HUDEP-2 (cell line): Measurements from ENCODE around the gene SPDEF.
A peak's percentile ranks its signal among the peaks of the same experiment; 100 is the strongest.

Experiments
- DNase-seq, 76 experiments: peaks; one replicate each; lab custom pipeline; 2025; ENCODE audit not compliant: unreplicated experiment in 76 of 76; lab: John Stamatoyannopoulos, UW

The SPDEF gene

DNA sequence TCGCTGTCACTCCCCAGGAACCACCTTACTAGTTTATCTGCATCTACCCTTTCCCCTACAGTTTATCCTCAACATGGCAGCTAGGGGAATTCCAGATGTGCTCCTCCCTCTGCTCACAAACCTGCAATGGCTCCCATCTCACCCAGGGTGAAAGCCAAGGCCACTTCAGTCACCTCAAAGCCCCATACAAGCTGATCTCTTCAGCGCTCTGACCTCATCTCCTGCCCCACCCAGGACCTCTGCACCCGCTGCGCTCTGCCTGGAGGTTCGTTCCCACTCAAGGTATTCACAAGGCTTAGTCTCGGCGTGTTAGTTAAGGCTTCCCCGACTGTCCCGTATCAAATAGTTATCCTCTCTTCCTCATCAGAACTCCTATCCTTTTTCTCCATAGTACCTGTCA, 28.6 kb upstream of the SPDEF start:
- no peak for DNase-seq

- DNase-seq: no peak
Measured at GRCh38 chr6:34583861-34584604, 27.9 kb upstream of the SPDEF start.

GRCh38 chr6:34583461-34583860, 27.3 kb upstream of the SPDEF start:
- DNase-seq: peak in 1 of 76 experiments; percentile 12

DNA sequence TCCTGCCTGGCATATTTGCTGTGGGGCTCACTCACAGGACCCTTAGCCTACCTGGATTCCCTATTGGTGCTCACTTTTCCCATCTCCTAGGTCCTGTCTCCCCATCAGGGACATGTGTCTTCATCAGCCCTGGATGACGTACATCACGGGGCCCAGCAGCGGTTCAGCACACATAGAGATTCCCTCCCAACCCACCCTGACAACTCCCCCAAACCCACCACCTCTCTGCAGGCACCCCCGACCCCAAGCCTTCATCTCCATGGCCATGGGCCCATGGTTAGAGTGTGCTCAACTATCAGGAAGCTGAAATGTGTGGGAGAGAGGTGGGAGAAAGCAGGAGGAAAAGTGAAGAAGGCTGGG, 25.4 kb upstream of the SPDEF start:
- no peak for DNase-seq

DNA sequence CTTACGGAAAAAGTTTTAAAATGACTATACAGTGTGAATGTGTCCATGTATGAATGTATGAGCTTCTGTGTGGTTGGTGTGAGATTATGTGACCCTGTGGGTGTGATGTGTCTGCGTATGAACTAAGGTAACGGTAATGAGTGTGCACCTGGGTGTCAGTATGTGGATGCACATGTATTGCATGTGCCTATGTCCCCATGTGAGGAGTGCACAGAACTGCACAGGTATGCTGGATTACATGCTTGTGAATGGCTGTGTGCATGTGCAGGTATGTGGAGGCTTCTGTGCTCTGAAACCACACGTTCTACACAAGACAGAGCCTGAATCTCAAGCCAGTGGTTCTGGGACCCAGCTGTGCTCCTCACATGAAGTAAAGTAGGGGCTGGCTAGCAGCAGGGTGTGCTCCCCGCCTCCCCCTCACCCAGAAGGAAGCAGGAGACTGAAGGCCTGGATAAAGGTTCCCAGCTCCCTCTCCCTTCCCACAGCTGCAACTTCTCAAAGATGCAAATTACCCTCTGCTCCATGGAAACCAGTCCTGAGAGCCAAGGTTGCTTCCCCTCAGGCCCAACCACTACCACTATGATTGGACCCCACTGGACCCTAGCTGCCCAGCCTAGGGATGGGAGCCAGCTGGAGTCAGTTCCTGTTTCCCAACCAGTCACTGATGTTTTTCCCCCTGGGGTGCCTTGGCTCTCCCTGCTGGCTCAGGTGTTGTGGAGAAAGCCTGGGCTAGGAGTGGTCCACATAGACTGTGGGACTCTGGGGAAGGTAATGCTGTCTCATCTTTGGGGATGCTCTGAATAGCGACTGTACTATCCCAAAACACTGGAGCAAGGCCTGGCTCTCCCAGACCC, 24.8 kb upstream of the SPDEF start:
- DNase-seq: no peak

DNA sequence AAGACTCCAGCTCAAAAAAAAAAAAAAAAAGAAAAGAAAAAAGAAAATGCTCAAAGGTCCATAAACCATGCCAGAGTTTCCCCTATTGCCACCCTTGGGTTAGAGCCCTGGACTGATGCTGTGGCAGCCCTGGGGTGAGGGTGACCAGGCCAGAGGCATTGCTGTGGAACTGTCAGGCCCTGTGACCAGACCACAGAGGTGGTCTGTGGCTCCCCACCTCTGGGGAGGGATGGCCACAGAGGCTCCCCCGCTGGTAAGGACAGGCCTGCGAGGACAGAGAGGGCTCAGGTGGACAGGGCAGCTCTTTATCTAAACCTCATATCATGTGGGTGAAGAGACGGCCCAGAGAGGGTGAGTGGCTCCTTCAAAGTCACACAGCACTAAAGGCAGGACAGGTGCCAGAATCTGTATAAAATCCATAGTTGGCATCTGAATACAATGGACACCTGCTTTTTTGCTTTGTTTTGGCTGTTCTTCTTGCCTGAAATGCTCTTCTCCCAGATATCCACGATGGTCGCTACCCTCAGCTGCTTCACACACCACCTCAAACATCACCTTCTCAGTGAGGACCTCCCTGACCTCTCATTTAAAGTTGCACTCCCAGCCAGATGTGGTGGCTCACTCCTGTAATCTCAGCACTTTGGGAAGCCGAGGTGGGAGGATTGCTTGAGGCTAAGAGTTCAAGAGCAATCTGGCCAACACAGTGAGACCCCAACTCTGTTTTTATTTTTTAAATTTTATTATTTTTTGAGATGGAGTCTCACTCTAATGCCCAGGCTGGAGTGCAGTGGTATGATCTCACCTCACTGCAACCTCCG, 22.5 kb upstream of the SPDEF start:
- DNase-seq: no peak

- no peak for DNase-seq
Measured at GRCh38 chr6:34576286-34576955, 20.3 kb upstream of the SPDEF start.

DNA sequence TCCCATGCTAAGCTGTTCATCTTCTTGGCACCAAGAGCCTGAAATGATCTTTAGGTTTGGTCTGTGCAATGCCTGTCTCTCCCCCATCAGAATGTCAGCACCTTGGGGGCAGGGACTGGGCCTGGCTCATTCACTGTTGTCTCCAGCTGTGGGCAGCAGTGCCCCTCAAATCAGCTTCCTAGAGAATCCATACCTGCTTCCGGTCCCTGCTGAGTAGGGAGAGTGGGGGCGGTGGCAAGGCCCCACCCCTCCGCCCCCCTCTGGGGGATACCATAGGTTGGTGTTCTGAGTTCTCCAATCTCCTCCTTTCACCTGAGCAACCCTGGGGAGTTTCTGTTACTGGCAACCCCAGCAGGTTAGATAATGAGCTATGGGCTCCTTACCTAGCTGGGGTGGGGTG, 19.2 kb upstream of the SPDEF start:
- no peak for DNase-seq

DNA sequence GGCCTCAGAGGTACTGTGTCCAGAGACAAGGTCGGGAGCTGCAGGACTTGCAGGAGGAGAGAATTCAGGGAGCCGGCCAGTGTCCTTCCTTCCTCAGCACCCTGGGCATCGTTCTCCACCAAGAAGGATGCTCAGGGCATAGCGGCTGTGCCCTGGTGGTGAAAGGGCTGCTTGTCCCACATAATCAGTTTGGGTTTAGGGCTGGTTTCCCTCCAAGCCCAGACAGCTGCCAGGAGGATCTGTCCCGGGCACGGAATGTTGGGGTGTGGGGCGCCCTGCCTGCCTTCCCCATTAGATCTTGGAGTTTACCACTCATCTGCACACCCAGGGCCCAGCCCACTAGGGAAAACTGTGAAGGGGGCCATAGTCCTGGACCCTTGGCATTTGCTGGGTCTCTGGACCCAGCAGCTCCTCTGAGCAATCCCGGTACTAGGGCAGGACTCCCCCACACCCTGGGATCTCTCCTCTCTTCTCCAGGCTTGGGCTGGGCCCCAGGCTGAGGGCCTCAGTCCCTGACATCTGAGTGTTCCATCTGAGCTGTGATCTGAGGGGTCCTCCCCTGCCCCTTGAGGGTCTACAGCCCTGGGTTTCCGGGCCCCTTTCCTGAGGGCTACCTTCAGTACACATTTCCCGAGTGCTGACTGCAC, 18.6 kb upstream of the SPDEF start:
- DNase-seq: no peak

GRCh38 chr6:34573567-34574183, 17.5 kb upstream of the SPDEF start:
- no peak for DNase-seq

DNA sequence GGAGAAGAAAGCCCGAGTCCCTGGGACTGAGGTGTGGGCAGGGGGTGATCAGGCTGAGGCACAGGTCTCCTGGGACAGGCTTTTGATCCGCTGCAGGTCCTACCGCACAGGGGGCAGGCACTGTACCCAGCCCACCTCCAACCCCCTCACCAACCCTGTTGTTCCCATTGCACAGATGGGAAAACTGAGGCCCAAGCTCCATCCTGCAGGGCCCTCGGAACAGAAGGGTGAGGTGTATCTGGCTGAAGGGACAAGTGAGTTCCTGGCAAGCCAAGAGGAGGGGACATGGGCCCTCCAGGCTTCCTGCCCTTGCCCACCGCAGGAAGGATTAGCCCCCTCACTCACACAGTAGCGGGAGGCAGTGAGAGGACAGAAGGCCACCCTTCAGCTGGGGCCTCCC, 16.5 kb upstream of the SPDEF start:
- no peak for DNase-seq

GRCh38 chr6:34572021-34572420, 15.9 kb upstream of the SPDEF start:
- no peak for DNase-seq

DNA sequence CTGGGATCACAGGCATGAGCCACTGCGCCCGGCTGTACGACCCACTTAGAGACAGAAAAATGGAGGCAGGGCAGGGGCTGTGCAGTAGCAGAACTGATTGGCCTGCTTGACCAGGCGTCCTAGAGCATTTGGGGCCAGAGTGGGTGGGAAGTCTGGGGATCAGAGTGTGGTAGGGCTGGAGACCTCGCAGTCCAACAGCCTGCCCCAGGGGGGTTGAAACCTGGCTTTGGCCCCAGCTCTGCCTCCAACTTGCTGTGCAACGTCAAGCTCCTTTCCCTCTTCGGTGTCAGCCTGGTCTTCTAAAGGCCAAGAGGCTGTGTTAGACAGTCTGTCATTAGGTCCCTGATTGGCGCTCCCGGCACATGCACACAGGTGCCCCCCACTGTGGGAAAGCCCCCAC, 15.3 kb upstream of the SPDEF start:
- DNase-seq: no peak

DNA sequence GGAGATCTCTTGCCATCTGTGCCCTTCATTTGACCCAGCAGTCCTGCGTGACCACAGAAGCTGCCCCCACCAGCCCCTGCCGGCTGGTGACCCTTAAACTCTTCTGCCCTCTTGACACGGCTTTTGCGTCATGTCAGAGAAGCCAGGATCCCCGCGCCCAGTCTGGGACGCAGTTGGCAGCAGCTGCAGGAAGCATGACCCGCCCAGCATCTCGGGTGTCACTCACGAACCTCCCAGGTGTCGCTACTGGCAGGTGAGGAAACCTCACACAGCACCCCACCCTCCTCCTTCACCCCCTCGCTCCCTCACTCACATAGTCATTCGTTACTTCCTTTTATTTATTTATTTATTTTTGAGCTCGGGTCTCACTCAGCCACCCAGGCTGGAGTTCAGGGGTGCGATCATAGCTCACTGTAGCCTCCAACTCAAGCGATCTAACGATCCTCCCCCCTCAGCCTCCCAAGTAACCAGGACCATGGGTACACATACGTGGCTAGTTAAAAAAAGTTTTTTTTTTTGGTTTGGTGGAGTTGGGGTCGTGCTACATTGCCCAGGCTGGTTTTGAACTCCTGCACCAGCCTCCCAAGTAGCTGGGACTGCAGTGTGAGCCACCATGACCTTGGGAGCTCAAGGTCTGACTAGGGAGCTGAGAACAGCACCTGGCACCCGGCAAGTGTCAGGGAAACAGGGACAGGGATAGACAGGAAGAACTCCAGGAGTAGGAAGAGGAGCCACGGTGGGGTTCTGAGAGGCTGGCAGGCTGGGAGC, 14.1 kb upstream of the SPDEF start:
- DNase-seq: no peak

DNA sequence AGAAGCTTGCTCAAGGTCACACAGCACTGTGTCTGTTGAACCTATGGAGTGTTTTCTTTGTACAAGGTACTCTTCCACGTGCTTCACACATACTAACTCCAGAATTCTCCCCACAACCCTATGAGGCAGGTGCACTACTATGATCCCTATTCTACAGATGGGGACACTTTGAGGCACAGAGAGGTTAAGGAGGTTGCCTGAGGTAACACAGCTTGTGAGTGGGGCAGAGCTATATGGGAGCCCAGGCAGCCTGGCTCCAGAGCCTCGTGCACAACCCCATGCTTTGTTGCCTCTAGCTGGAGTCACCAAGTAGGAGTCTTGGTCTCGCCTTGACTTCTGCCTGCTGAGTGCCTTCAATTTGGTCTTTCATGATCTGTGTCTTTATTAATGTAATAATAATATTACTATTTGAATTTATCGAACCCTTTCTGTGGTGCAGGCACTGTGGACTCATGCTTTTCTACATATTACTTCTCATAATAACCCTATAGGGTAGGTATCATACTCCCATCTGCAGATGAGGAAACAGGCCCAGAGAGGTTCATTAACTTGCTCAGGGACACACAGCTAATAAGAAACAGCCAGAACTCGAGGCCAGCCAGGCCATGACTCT, 13.3 kb upstream of the SPDEF start:
- no peak for DNase-seq

GRCh38 chr6:34568341-34569201, 12.4 kb upstream of the SPDEF start:
- DNase-seq: no peak

- DNase-seq: no peak
Measured at GRCh38 chr6:34566830-34567546, 10.9 kb upstream of the SPDEF start.
